H9 (cell line): ENCODE results near the gene GUCY2F. TPM values are rescaled to one million over a fixed set of nuclear protein-coding genes. Genes with fewer than 3 reads are reported as not detected.

Experiments
- DNase-seq: peaks from one replicate; pipeline ENCODE4 v3.0.0-alpha.2; 2017
- H2AFZ ChIP-seq: one replicate; pipeline ENCODE4 v1.6.1; 2013; ENCODE audit warnings: mild to moderate bottlenecking, low read length, control low read depth, moderate library complexity
- H2AK5ac ChIP-seq: 2 replicates; pipeline ENCODE4 v1.6.1; 2013; ENCODE audit warnings: low read length, control low read depth, mixed read lengths; ENCODE audit not compliant: insufficient read length
- H2BK120ac ChIP-seq: one replicate; pipeline ENCODE4 v1.6.1; 2013; ENCODE audit warnings: low read depth, mild to moderate bottlenecking, low read length, control low read depth, inconsistent platforms; ENCODE audit not compliant: poor library complexity, severe bottlenecking
- H2BK12ac ChIP-seq: 2 replicates; pipeline ENCODE4 v1.6.1; 2013; ENCODE audit warnings: low read length, control low read depth, mixed read lengths, low read depth; ENCODE audit not compliant: insufficient read length
- H2BK15ac ChIP-seq: 2 replicates; pipeline ENCODE4 v1.6.1; 2013; ENCODE audit warnings: low read depth, low read length, control low read depth
- H2BK20ac ChIP-seq: one replicate; pipeline ENCODE4 v1.6.1; 2013; ENCODE audit warnings: low read depth, mild to moderate bottlenecking, low read length, control low read depth, inconsistent platforms; ENCODE audit not compliant: poor library complexity, severe bottlenecking
- H2BK5ac ChIP-seq: 2 replicates; pipeline ENCODE4 v1.6.1; 2013; ENCODE audit warnings: low read length, control low read depth, mixed read lengths; ENCODE audit not compliant: insufficient read length
- H3K14ac ChIP-seq: 2 replicates; pipeline ENCODE4 v1.6.1; 2013; ENCODE audit warnings: low read length, control low read depth; ENCODE audit not compliant: insufficient read depth
- H3K18ac ChIP-seq: 2 replicates; pipeline ENCODE4 v1.6.1; 2013; ENCODE audit warnings: low read depth, mild to moderate bottlenecking, mixed read lengths, low read length, control low read depth; ENCODE audit not compliant: insufficient read length
- H3K23ac ChIP-seq: 2 replicates; pipeline ENCODE4 v1.6.1; 2013; ENCODE audit warnings: low read length, control low read depth, mixed read lengths, low read depth; ENCODE audit not compliant: insufficient read length
- H3K23me2 ChIP-seq: 2 replicates; pipeline ENCODE4 v1.6.1; 2013; ENCODE audit warnings: low read depth, mild to moderate bottlenecking, mixed read lengths, low read length, control low read depth; ENCODE audit not compliant: insufficient read length, poor library complexity, severe bottlenecking
- H3K27ac ChIP-seq: 2 replicates; pipeline ENCODE4 v1.5.1; 2013; ENCODE audit warnings: low read length, control low read depth, mixed read lengths, low read depth; ENCODE audit not compliant: insufficient read length
- H3K27me3 ChIP-seq: 2 replicates; pipeline ENCODE4 v1.6.1; 2013; ENCODE audit warnings: low read length, control low read depth, inconsistent platforms; ENCODE audit not compliant: insufficient read depth
- H3K4ac ChIP-seq: 2 replicates; pipeline ENCODE4 v1.6.1; 2013; ENCODE audit warnings: low read depth, mild to moderate bottlenecking, control low read depth, inconsistent platforms, low read length, moderate library complexity
- H3K4me1 ChIP-seq: 2 replicates; pipeline ENCODE4 v1.6.1; 2013; ENCODE audit warnings: low read length, control low read depth, inconsistent platforms; ENCODE audit not compliant: insufficient read depth
- H3K4me2 ChIP-seq: 2 replicates; pipeline ENCODE4 v1.6.1; 2013; ENCODE audit warnings: low read length, control low read depth, mixed read lengths; ENCODE audit not compliant: insufficient read length, insufficient read depth
- H3K56ac ChIP-seq: 2 replicates; pipeline ENCODE4 v1.6.1; 2013; ENCODE audit warnings: low read depth, mild to moderate bottlenecking, mixed read lengths, low read length, control low read depth; ENCODE audit not compliant: insufficient read length
- H3K79me1 ChIP-seq: 2 replicates; pipeline ENCODE4 v1.6.1; 2013; ENCODE audit warnings: low read depth, mild to moderate bottlenecking, moderate library complexity, low read length, control low read depth, inconsistent platforms; ENCODE audit not compliant: insufficient read depth, poor library complexity, severe bottlenecking
- H3K79me2 ChIP-seq: 2 replicates; pipeline ENCODE4 v1.6.1; 2013; ENCODE audit warnings: low read length, control low read depth, inconsistent platforms; ENCODE audit not compliant: insufficient read depth
- H3K9ac ChIP-seq: 2 replicates; pipeline ENCODE4 v1.6.1; 2013; ENCODE audit warnings: low read length, control low read depth, mixed read lengths; ENCODE audit not compliant: insufficient read length; ENCODE audit errors: extremely low read depth
- H3K9me3 ChIP-seq: one replicate; pipeline ENCODE4 v1.6.1; 2013; ENCODE audit warnings: low read depth, low read length, inconsistent platforms; ENCODE audit not compliant: control insufficient read depth
- H3T11ph ChIP-seq: one replicate; pipeline ENCODE4 v1.6.1; 2013; ENCODE audit warnings: mild to moderate bottlenecking, low read length, control low read depth, inconsistent platforms
- H4K20me1 ChIP-seq: one replicate; pipeline ENCODE4 v1.6.1; 2013; ENCODE audit not compliant: control insufficient read depth, insufficient read length, insufficient read depth
- H4K5ac ChIP-seq: 2 replicates; pipeline ENCODE4 v1.6.1; 2013; ENCODE audit warnings: low read depth, mild to moderate bottlenecking, mixed read lengths, low read length, control low read depth; ENCODE audit not compliant: insufficient read length
- H4K8ac ChIP-seq: replicated peaks from 2 replicates; pipeline ENCODE4 v1.6.1; 2013; ENCODE audit warnings: low read length, control low read depth, mixed read lengths, low read depth; ENCODE audit not compliant: insufficient read length
- H4K91ac ChIP-seq: 2 replicates; pipeline ENCODE4 v1.6.1; 2013; ENCODE audit warnings: low read depth, mild to moderate bottlenecking, moderate library complexity, mixed read lengths, low read length, control low read depth; ENCODE audit not compliant: insufficient read length
- H3K27ac Mint-ChIP-seq, 3 experiments: 2 replicates in 2 of 3; 3 replicates in 1 of 3; pipeline ENCODE4 v1.8.0; 2020 to 2021; ENCODE audit warnings: mixed read lengths in 3 of 3, mild to moderate bottlenecking in 1 of 3, moderate library complexity in 1 of 3
- H3K27me3 Mint-ChIP-seq: 2 replicates; pipeline ENCODE4 v1.8.0; 2021; ENCODE audit warnings: low read depth, mild to moderate bottlenecking, moderate library complexity, mixed read lengths
- H3K36me3 Mint-ChIP-seq, 3 experiments: 2 replicates in 2 of 3; 3 replicates in 1 of 3; pipeline ENCODE4 v1.8.0; 2020 to 2021; ENCODE audit warnings: low read depth in 3 of 3, mixed read lengths in 3 of 3; ENCODE audit not compliant: insufficient read depth in 1 of 3
- H3K4me1 Mint-ChIP-seq, 2 experiments: 2 replicates each; pipeline ENCODE4 v1.8.0; 2020; ENCODE audit warnings: mixed read lengths in 2 of 2
- H3K4me3 Mint-ChIP-seq, 2 experiments: 2 replicates in 1 of 2; 3 replicates in 1 of 2; pipeline ENCODE4 v1.8.0; 2020 to 2021; ENCODE audit warnings: mild to moderate bottlenecking in 2 of 2, mixed read lengths in 2 of 2, moderate library complexity in 1 of 2
- H3K9me3 Mint-ChIP-seq, 2 experiments: 2 replicates in 1 of 2; 3 replicates in 1 of 2; pipeline ENCODE4 v1.8.0; 2020; ENCODE audit warnings: mild to moderate bottlenecking in 2 of 2, mixed read lengths in 2 of 2, moderate library complexity in 1 of 2
- CTCF ChIP-seq: fragments of 200-600 bp; sonication (generic); conservative IDR thresholded peaks from 3 replicates; pipeline ENCODE4 v1.8.0; 2021; ENCODE audit warnings: antibody characterized with exemption, mild to moderate bottlenecking
- total RNA-seq: library from RNA; stranded (reverse); gene quantifications from 2 replicates; pipeline ENCODE4 v1.2.1, GENCODE V29; 2021

GUCY2F gene
- total RNA-seq, 1 experiment from 2014 or later = 0.11 TPM

DNA sequence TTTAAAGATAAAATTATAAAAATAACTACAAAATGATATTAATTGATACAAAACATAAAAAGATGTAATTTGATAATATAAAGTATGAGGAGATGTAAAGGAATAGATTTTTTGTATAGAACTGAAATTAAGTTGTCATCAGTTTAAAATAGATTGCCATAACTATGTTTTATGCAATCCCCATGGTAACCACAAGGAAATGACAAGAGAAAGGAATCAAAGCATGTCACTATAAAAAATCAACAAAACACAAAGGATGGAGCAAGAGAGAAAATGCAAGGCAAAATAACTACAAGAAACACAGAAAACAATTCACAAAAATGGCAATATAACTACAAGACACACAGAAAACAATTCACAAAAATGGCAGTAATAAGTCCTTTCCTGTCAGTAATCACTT lies 27.0 kb upstream of the GUCY2F start:
- Histone ChIP-seq H3K9ac (no peak overlapping the region), H4K8ac (no peak overlapping the region), H4K20me1 (no peaks in the 10 kb centered on the region), H3K23me2 (no peaks in the 10 kb centered on the region), H2BK5ac (no peak overlapping the region), H2BK120ac (no peak overlapping the region), H2AFZ (no peak overlapping the region), H3K14ac (no peak overlapping the region), H2BK15ac (no peak overlapping the region), H3K27me3 (no peaks in the 10 kb centered on the region), H3K18ac (no peak overlapping the region), H3K4ac (no peak overlapping the region), H2AK5ac (no peak overlapping the region), H3T11ph (no peak overlapping the region), H3K4me2 (no peak overlapping the region), H3K9me3 (no peaks in the 10 kb centered on the region), H3K79me1 (no peaks in the 10 kb centered on the region), H3K4me1 (no peaks in the 10 kb centered on the region), H2BK20ac (no peak overlapping the region), H3K23ac (no peak overlapping the region), H2BK12ac (no peak overlapping the region), H4K91ac (no peak overlapping the region), H4K5ac (no peak overlapping the region), H3K27ac (no peak overlapping the region), H3K79me2 (no peaks in the 10 kb centered on the region), H3K56ac (no peak overlapping the region)
- DNase-seq = no peak
- H3K4me1 Mint-ChIP-seq = no peaks in the 10 kb centered on the region
- no peak overlapping the region for H3K27ac Mint-ChIP-seq
- H3K9me3 Mint-ChIP-seq = no peaks in the 10 kb centered on the region
- no peak; the same call in 2 of the 3 replicates for TF ChIP-seq CTCF
- H3K4me3 Mint-ChIP-seq = no peak overlapping the region
- no peaks in the 10 kb centered on the region for H3K36me3 Mint-ChIP-seq
- H3K27me3 Mint-ChIP-seq = peaks cover 19% of the 10 kb centered on the region
